ENCODE data around the gene ALKBH5. TPM values are rescaled to one million over a fixed set of nuclear protein-coding genes. Genes with fewer than 3 reads are reported as not detected.

ALKBH5 gene
- total and polyA plus RNA-seq, 2 experiments from 2014 or later: 56.6 to 78.3 TPM

DNA sequence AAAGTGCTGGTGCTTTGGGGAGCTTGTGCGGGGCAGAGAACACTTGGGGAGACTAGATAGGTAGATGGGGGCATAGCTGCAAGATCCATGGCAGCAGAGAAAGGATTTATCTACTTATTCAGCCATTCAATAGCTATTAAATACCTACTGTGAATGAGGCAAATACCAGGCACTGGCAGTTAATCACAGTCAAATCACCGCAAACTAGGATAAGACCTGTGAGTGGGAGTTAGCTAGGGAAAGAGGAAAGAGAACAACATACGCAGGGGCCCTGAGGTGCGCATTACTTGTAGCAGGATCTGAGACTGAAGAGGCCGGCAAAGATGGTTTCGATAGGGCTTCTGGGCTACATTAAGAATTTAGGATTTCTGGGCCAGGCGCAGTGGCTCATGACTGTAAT, 3.8 kb upstream of the ALKBH5 start:
- peaks cover 10% of the 10 kb centered on the region for H3K79me2 ChIP-seq
- no peak overlapping the region for H2AFZ ChIP-seq
- H3K27ac ChIP-seq: no peak overlapping the region
- no peaks in the 10 kb centered on the region for H3K27me3 ChIP-seq
- H3K9me2 ChIP-seq (replicated peaks; ENCODE audit: insufficient read depth): no peaks in the 10 kb centered on the region
- H3K4me2 ChIP-seq: no peak overlapping the region
- no peak overlapping the region for H3K4me3 ChIP-seq
- DNase-seq (ENCODE audit: low spot score): no peak
- peaks cover 6% of the 10 kb centered on the region for H4K20me1 ChIP-seq (ENCODE audit: insufficient read depth, poor library complexity, severe bottlenecking)
- H3K36me3 ChIP-seq (replicated peaks; ENCODE audit: insufficient read depth, low read depth): no peaks in the 10 kb centered on the region
- H3K9me3 ChIP-seq (ENCODE audit: low read depth): no peaks in the 10 kb centered on the region
- TF ChIP-seq EZH2 (IDR thresholded peaks at IDR 0.05; ENCODE audit: borderline replicate concordance) (no peak), EZH2phosphoT487 (IDR thresholded peaks at IDR 0.05; ENCODE audit: low read depth, severe bottlenecking, unreplicated experiment) (no peak)
- TF ChIP-seq, protein P1, sequence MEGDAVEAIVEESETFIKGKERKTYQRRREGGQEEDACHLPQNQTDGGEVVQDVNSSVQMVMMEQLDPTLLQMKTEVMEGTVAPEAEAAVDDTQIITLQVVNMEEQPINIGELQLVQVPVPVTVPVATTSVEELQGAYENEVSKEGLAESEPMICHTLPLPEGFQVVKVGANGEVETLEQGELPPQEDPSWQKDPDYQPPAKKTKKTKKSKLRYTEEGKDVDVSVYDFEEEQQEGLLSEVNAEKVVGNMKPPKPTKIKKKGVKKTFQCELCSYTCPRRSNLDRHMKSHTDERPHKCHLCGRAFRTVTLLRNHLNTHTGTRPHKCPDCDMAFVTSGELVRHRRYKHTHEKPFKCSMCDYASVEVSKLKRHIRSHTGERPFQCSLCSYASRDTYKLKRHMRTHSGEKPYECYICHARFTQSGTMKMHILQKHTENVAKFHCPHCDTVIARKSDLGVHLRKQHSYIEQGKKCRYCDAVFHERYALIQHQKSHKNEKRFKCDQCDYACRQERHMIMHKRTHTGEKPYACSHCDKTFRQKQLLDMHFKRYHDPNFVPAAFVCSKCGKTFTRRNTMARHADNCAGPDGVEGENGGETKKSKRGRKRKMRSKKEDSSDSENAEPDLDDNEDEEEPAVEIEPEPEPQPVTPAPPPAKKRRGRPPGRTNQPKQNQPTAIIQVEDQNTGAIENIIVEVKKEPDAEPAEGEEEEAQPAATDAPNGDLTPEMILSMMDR (IDR thresholded peaks at IDR 0.05; ENCODE audit: poor library complexity): no peak
- peaks cover 20% of the 10 kb centered on the region for H3K4me1 ChIP-seq (ENCODE audit: insufficient read depth)
- WGBS (ENCODE audit: low lambda C conversion rate, missing lambda C conversion rate): 91% methylated on average over 7 of the region's 7 CpGs

DNA sequence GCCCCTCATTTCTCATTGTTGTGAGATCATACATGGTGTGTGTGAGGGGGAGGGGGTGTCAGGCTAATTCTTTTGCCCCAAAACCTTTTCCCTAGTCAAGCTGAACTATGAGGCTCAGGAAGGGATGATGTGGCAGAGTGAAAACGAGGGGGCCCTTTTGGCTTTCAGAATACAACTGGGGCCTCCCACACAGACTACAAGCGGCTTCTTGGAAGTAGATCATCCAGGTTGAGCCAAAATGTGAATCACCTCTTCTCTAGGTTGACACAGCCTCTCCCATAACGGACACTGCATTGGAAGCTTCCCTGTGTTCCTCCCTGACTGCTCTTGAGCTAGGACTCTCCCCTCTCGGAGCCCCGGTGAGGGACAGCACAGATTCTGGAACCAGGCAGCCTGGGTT, 2.3 kb upstream of the ALKBH5 start:
- no peak for TF ChIP-seq EZH2phosphoT487 (IDR thresholded peaks at IDR 0.05; ENCODE audit: low read depth, severe bottlenecking, unreplicated experiment)
- TF ChIP-seq EZH2 (IDR thresholded peaks at IDR 0.05; ENCODE audit: borderline replicate concordance): no peak
- TF ChIP-seq, protein P1 (IDR thresholded peaks at IDR 0.05; ENCODE audit: poor library complexity): no peak
- H2AFZ ChIP-seq: no peak overlapping the region
- 92% methylated on average over 5 of the region's 5 CpGs for WGBS (ENCODE audit: low lambda C conversion rate, missing lambda C conversion rate)
- no peaks in the 10 kb centered on the region for H3K36me3 ChIP-seq (replicated peaks; ENCODE audit: insufficient read depth, low read depth)
- no peak overlapping the region for H3K4me3 ChIP-seq
- no peaks in the 10 kb centered on the region for H3K27me3 ChIP-seq
- peaks cover 21% of the 10 kb centered on the region for H4K20me1 ChIP-seq (ENCODE audit: insufficient read depth, poor library complexity, severe bottlenecking)
- no peak for DNase-seq (ENCODE audit: low spot score)
- H3K79me2 ChIP-seq: peaks cover 26% of the 10 kb centered on the region
- no peak overlapping the region for H3K4me2 ChIP-seq
- peaks cover 29% of the 10 kb centered on the region for H3K4me1 ChIP-seq (ENCODE audit: insufficient read depth)
- no peaks in the 10 kb centered on the region for H3K9me3 ChIP-seq (ENCODE audit: low read depth)
- H3K27ac ChIP-seq: peak overlapping the region; percentile 97
- no peaks in the 10 kb centered on the region for H3K9me2 ChIP-seq (replicated peaks; ENCODE audit: insufficient read depth)

DNA sequence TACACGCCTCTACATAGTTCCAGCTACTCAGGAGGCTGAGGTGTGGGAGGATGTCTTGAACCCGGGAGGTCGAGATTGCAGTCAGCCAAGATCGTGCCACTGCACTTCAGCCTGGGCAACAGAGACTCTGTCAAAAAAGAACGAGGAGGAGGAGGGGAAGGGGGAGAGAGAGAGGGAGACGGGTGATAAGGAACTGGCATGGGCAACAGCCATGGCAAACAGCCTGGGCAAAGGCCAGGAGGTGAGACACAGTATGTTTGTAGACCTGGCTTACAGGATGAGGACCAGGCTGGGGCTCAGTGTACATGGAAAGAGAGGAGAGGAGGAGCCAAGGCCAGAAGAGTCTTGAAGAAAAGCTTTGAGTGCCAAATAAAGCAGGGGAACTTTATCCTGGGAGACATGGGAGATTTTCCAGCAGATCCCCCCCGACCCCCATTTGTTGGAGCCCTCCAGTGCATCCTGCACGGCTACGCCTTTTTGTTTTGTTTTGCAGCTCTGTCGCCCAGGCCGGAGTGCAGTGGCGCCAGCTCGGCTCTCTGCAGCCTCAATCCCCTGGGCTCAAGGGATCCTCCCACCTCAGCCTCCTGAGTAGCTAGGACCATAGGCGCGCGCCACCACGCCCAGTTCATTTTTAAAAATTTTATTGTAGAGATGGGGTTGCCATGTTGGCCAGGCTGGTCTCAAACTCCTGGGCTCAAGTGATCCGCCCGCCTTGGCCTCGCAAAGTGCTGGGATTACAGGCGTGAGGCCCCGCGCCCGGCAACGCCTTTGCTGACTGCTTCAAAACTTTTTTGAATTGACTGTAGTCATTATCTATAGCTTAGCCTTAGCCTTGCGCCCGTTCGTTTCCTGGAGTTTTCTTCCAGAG, 1.3 kb upstream of the ALKBH5 start:
- Histone ChIP-seq H3K4me2 (peak overlapping the region; percentile 84), H3K4me3 (peak overlapping the region; percentile 43), H3K27ac (peak overlapping the region; percentile 97), H3K9me3 (ENCODE audit: low read depth) (no peaks in the 10 kb centered on the region), H2AFZ (peak overlapping the region; percentile 51), H4K20me1 (ENCODE audit: insufficient read depth, poor library complexity, severe bottlenecking) (peaks cover 31% of the 10 kb centered on the region), H3K4me1 (ENCODE audit: insufficient read depth) (peaks cover 38% of the 10 kb centered on the region), H3K36me3 (replicated peaks; ENCODE audit: insufficient read depth, low read depth) (no peaks in the 10 kb centered on the region), H3K9me2 (replicated peaks; ENCODE audit: insufficient read depth) (no peaks in the 10 kb centered on the region), H3K79me2 (peaks cover 36% of the 10 kb centered on the region), H3K27me3 (no peaks in the 10 kb centered on the region)
- TF ChIP-seq EZH2 (IDR thresholded peaks at IDR 0.05; ENCODE audit: borderline replicate concordance): no peak
- TF ChIP-seq, protein P1 (IDR thresholded peaks at IDR 0.05; ENCODE audit: poor library complexity): no peak
- TF ChIP-seq EZH2phosphoT487 (IDR thresholded peaks at IDR 0.05; ENCODE audit: low read depth, severe bottlenecking, unreplicated experiment): no peak
- peak; percentile 37 for DNase-seq (ENCODE audit: low spot score)
- WGBS (ENCODE audit: low lambda C conversion rate, missing lambda C conversion rate): 37% methylated on average over 28 of the region's 28 CpGs
